ENCODE results near the gene CACNA1S. TPM values are rescaled to one million over a fixed set of nuclear protein-coding genes. Genes with fewer than 3 reads are reported as not detected.

Gene CACNA1S
- total RNA-seq, 2 experiments from 2014 or later: not detected

Other genes with a start within 250 kb of the CACNA1S start
- gene GPR25, start 239.4 kb downstream of the CACNA1S start, total RNA-seq: not detected
- gene INAVA, start 217.5 kb downstream of the CACNA1S start, total RNA-seq: under 1 TPM in 1 of 2 experiments, not detected in 1; 0.06 TPM
- gene KIF21B, start 88.7 kb downstream of the CACNA1S start, total RNA-seq: 10 to 100 TPM; 47.2 to 49.6 TPM
- gene ASCL5, start 14.8 kb upstream of the CACNA1S start, total RNA-seq: not detected
- gene TMEM9, start 42.0 kb upstream of the CACNA1S start, total RNA-seq: 10 to 100 TPM; 21.8 to 23.8 TPM
- not detected for gene IGFN1, start 78.4 kb upstream of the CACNA1S start, total RNA-seq
- gene PKP1, start 171.1 kb upstream of the CACNA1S start, total RNA-seq: not detected